ENCODE data around the gene TNFRSF17. TPM values are rescaled to one million over a fixed set of nuclear protein-coding genes. Genes with fewer than 3 reads are reported as not detected.

The TNFRSF17 gene
- total and polyA plus RNA-seq, 2 of the 13 experiments (the other 11 are each of a cell fraction or from before 2014, with no cell fraction given) = not detected

DNA sequence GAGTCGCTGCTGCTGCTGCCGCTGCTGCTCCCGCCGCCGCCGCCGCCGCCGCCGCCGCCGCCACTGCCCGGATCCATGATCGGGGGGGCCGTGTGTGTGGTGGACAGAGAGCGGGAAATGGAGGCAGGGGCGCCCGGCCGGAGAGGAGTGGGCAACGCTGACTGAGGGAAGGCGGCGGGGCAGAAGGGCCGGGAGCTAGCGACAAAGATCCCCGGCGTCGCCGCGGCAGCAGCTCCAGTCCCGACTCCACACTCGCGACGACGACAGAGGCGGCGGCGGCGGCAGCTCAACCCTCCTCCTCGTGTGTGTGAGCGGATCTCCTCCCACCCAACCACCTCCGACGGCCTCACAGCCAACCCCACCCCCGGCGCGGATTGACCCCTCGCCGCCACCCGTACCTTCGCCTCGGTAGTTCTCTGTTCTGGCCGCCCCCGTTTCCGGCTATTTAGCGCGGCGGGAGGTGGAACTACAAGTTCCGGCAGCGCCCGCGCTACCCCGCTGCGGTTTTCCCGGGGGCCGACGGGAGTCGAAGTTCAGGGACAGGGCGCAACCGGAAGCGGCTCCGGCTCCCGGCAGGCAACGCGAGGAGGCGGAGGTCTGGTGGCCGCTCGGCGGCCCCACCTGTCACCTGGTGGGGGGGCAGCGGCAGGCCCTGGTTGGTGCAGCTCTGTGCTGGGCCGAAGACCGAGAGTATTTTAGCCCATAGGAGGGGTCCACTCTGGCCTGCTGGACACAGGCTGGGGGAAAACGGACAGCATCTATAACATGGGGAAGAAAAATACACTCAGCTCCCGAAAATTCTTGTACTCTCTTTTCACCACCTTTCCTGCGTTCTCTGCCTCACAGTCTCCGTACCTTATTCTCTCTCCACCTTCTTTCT is 49.1 kb upstream of the TNFRSF17 start, which contains the start of gene GSPT1 (continued):
- peak; percentile 92; the same call in 1 of the 2 replicates for TF ChIP-seq SP5 (CRISPR knock-in tag; IDR thresholded peaks at IDR 0.05; ENCODE audit: borderline replicate concordance, low read depth)
- peak; percentile 96 for TF ChIP-seq TAF1 (CRISPR knock-in tag; IDR thresholded peaks at IDR 0.05)
- TF ChIP-seq SOX5 (CRISPR knock-in tag; IDR thresholded peaks at IDR 0.05; ENCODE audit: borderline replicate concordance) = peak; percentile 72; the same call in 1 of the 2 replicates
- peak; percentile 90 for TF ChIP-seq MED8 (CRISPR knock-in tag; IDR thresholded peaks at IDR 0.05; ENCODE audit: insufficient replicate concordance)
- peak; percentile 97; the same call in 1 of the 2 replicates for TF ChIP-seq ZNF101 (CRISPR knock-in tag; IDR thresholded peaks at IDR 0.05; ENCODE audit: borderline replicate concordance, low read depth)
- peak; percentile 89 for TF ChIP-seq ZNF891 (CRISPR knock-in tag; IDR thresholded peaks at IDR 0.05)
- TF ChIP-seq TEAD3 (CRISPR knock-in tag; optimal IDR thresholded peaks at IDR 0.05; ENCODE audit: borderline replicate concordance) = peak; percentile 66
- no peak for TF ChIP-seq FUBP1 (CRISPR knock-in tag; IDR thresholded peaks at IDR 0.05; ENCODE audit: borderline replicate concordance)
- no peak for TF ChIP-seq HOXA7 (CRISPR knock-in tag; IDR thresholded peaks at IDR 0.05)
- TF ChIP-seq TRAFD1 (CRISPR knock-in tag; IDR thresholded peaks at IDR 0.05; ENCODE audit: borderline replicate concordance) = no peak
- no peak for TF ChIP-seq SYNCRIP (IDR thresholded peaks at IDR 0.05; ENCODE audit: insufficient read depth, low read depth, low read length)
- TF ChIP-seq, protein P1, sequence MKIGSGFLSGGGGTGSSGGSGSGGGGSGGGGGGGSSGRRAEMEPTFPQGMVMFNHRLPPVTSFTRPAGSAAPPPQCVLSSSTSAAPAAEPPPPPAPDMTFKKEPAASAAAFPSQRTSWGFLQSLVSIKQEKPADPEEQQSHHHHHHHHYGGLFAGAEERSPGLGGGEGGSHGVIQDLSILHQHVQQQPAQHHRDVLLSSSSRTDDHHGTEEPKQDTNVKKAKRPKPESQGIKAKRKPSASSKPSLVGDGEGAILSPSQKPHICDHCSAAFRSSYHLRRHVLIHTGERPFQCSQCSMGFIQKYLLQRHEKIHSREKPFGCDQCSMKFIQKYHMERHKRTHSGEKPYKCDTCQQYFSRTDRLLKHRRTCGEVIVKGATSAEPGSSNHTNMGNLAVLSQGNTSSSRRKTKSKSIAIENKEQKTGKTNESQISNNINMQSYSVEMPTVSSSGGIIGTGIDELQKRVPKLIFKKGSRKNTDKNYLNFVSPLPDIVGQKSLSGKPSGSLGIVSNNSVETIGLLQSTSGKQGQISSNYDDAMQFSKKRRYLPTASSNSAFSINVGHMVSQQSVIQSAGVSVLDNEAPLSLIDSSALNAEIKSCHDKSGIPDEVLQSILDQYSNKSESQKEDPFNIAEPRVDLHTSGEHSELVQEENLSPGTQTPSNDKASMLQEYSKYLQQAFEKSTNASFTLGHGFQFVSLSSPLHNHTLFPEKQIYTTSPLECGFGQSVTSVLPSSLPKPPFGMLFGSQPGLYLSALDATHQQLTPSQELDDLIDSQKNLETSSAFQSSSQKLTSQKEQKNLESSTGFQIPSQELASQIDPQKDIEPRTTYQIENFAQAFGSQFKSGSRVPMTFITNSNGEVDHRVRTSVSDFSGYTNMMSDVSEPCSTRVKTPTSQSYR (CRISPR knock-in tag; IDR thresholded peaks at IDR 0.05; ENCODE audit: borderline replicate concordance) = peak; percentile 51; the same call in 1 of the 2 replicates
- TF ChIP-seq ZNF317 (CRISPR knock-in tag; IDR thresholded peaks at IDR 0.05) = peak; percentile 88
- TF ChIP-seq ZNF44 (CRISPR knock-in tag; IDR thresholded peaks at IDR 0.05) = no peak; the same call in 1 of the 2 replicates
- peak; percentile 80 for TF ChIP-seq MIXL1 (CRISPR knock-in tag; IDR thresholded peaks at IDR 0.05)
- TF ChIP-seq NFKBIZ (CRISPR knock-in tag; IDR thresholded peaks at IDR 0.05) = peak; percentile 95
- TF ChIP-seq NFYB (CRISPR knock-in tag; IDR thresholded peaks at IDR 0.05) = peak; percentile 72
- TF ChIP-seq ZNF788 (CRISPR knock-in tag; IDR thresholded peaks at IDR 0.05; ENCODE audit: borderline replicate concordance) = peak; percentile 98
- TF ChIP-seq ZNF530 (CRISPR knock-in tag; IDR thresholded peaks at IDR 0.05; ENCODE audit: low read depth) = peak; percentile 67; the same call in 1 of the 2 replicates
- no peak; the same call in 1 of the 2 replicates for TF ChIP-seq ZSCAN29 (CRISPR knock-in tag; conservative IDR thresholded peaks at IDR 0.05)
- TF ChIP-seq ZNF275 (CRISPR knock-in tag; IDR thresholded peaks at IDR 0.05; ENCODE audit: borderline replicate concordance) = peak; percentile 17; the same call in 1 of the 2 replicates
- TF ChIP-seq ZBTB21 (CRISPR knock-in tag; IDR thresholded peaks at IDR 0.05) = peak; percentile 52

Measured in HepG2 (cell line).